ENCODE measurements around the gene HBG2. TPM values are rescaled to one million over a fixed set of nuclear protein-coding genes. Genes with fewer than 3 reads are reported as not detected.

Gene HBG2
- total and polyA plus RNA-seq, 2 of the 13 experiments (the other 11 are each of a cell fraction or from before 2014, with no cell fraction given): not detected

- Histone ChIP-seq H3K4me1 (ENCODE audit: insufficient read depth, low read length) (no peaks in the 10 kb centered on the region), H3K27me3 (ENCODE audit: control insufficient read depth in 1 of 2, insufficient read depth in 2 of 2, low read length in 2 of 2) (peaks cover 0 to 5% of the 10 kb centered on the region in 2 experiments; a peak in 1 of 5 replicates), H3K4me2 (ENCODE audit: low read depth, low read length) (no peak overlapping the region), H3K36me3 (replicated peaks in 1 of 2; ENCODE audit: control insufficient read depth in 1 of 2, insufficient read depth in 2 of 2, low read length in 2 of 2) (no peaks in the 10 kb centered on the region), H3K79me2 (ENCODE audit: insufficient read depth, low read length) (no peaks in the 10 kb centered on the region), H3K9me3 (ENCODE audit: low read length) (no peaks in the 10 kb centered on the region), H3K4me3 (replicated peaks in 1 of 3; ENCODE audit: insufficient read depth in 1 of 3, low read depth in 2 of 3, low read length in 3 of 3) (no peak overlapping the region), H3K9ac (ENCODE audit: insufficient read depth, low read depth, low read length) (no peak overlapping the region), H4K20me1 (ENCODE audit: insufficient read depth, low read length) (no peaks in the 10 kb centered on the region), H3K27ac (ENCODE audit: extremely low read length, insufficient read depth, low read length) (no peak overlapping the region), H2AFZ (ENCODE audit: low read length) (no peak overlapping the region)
- CTCF ChIA-PET (ENCODE audit: low intra/inter-chr PET ratio, low total read pairs): no interaction called here
- no TSS peak for BruUV-seq (replicated peaks)
- no peak for DNase-seq (ENCODE audit: low spot score)
- intact Hi-C loops (cut with micrococcal nuclease; ENCODE audit: unreplicated experiment): no loop called here
- no peak for FAIRE-seq
- no peak for TF ChIP-seq ZNF883 (CRISPR knock-in tag; IDR thresholded peaks at IDR 0.05; ENCODE audit: not compliant biosample characterization)
- in situ Hi-C loops (cut with HindIII; ENCODE audit: extremely low pct_ligation_motif_present, low pct_unique_long_range_greater_than_20kb): no loop called here
- ATAC-seq: no peak
- POLR2A ChIA-PET: no interaction called here
- WGBS (ENCODE audit: low lambda C conversion rate): 10% methylated on average over 6 of the region's 6 CpGs
These were observed 7.7 kb downstream of the HBG2 start for GRCh38 chr11:5246772-5247471.

GRCh38 chr11:5245155-5245554 lies 9.4 kb downstream of the HBG2 start:
- no TSS peak for BruUV-seq (replicated peaks)
- FAIRE-seq (no peak), ATAC-seq (no peak), DNase-seq (ENCODE audit: low spot score) (no peak)
- CTCF ChIA-PET (ENCODE audit: low intra/inter-chr PET ratio, low total read pairs): no interaction called here
- no peak overlapping the region for H3K27ac ChIP-seq (ENCODE audit: extremely low read length, insufficient read depth, low read length)
- H3K4me3 ChIP-seq (replicated peaks in 1 of 3; ENCODE audit: insufficient read depth in 1 of 3, low read depth in 2 of 3, low read length in 3 of 3): no peak overlapping the region
- peaks cover 0 to 5% of the 10 kb centered on the region in 2 experiments; a peak in 1 of 5 replicates for H3K27me3 ChIP-seq (ENCODE audit: control insufficient read depth in 1 of 2, insufficient read depth in 2 of 2, low read length in 2 of 2)
- intact Hi-C loops (cut with micrococcal nuclease; ENCODE audit: unreplicated experiment): no loop called here
- WGBS (ENCODE audit: low lambda C conversion rate): 54% methylated on average over 2 of the region's 2 CpGs
- H3K9me3 ChIP-seq (ENCODE audit: low read length): no peaks in the 10 kb centered on the region
- no peaks in the 10 kb centered on the region for H4K20me1 ChIP-seq (ENCODE audit: insufficient read depth, low read length)
- no peak overlapping the region for H2AFZ ChIP-seq (ENCODE audit: low read length)
- no peaks in the 10 kb centered on the region for H3K79me2 ChIP-seq (ENCODE audit: insufficient read depth, low read length)
- H3K36me3 ChIP-seq (replicated peaks in 1 of 2; ENCODE audit: control insufficient read depth in 1 of 2, insufficient read depth in 2 of 2, low read length in 2 of 2): no peaks in the 10 kb centered on the region
- no peaks in the 10 kb centered on the region for H3K4me1 ChIP-seq (ENCODE audit: insufficient read depth, low read length)
- no peak overlapping the region for H3K9ac ChIP-seq (ENCODE audit: insufficient read depth, low read depth, low read length)
- H3K4me2 ChIP-seq (ENCODE audit: low read depth, low read length): no peak overlapping the region
- POLR2A ChIA-PET: no interaction called here
- in situ Hi-C loops (cut with HindIII; ENCODE audit: extremely low pct_ligation_motif_present, low pct_unique_long_range_greater_than_20kb): no loop called here
- no peak for TF ChIP-seq ZNF44 (CRISPR knock-in tag; IDR thresholded peaks at IDR 0.05)
- no peak for TF ChIP-seq EEA1 (CRISPR knock-in tag; IDR thresholded peaks at IDR 0.05; ENCODE audit: borderline replicate concordance)
- no peak for TF ChIP-seq ATF2 (CRISPR knock-in tag; IDR thresholded peaks at IDR 0.05)
- TF ChIP-seq FOXJ3 (CRISPR knock-in tag; IDR thresholded peaks at IDR 0.05; ENCODE audit: borderline replicate concordance): no peak
- no peak for TF ChIP-seq ARHGAP35 (CRISPR knock-in tag; IDR thresholded peaks at IDR 0.05; ENCODE audit: borderline replicate concordance)
- no peak for TF ChIP-seq ZNF18 (CRISPR knock-in tag; IDR thresholded peaks at IDR 0.05; ENCODE audit: insufficient replicate concordance)
- TF ChIP-seq SUZ12 (IDR thresholded peaks at IDR 0.05; ENCODE audit: low read depth, low read length): no peak
- TF ChIP-seq KDM1A (CRISPR knock-in tag; IDR thresholded peaks at IDR 0.05): no peak
- no peak for TF ChIP-seq FOXO4 (CRISPR knock-in tag; conservative IDR thresholded peaks at IDR 0.05)
- no peak for TF ChIP-seq SMAD3 (CRISPR knock-in tag; IDR thresholded peaks at IDR 0.05)
- TF ChIP-seq ZNF121 (CRISPR knock-in tag; IDR thresholded peaks at IDR 0.05): no peak
- no peak for TF ChIP-seq HNRNPK (IDR thresholded peaks at IDR 0.05; ENCODE audit: low read depth, low read length, poor library complexity, severe bottlenecking)
